Left hindlimb (tissue), 1 donor: ENCODE data around the gene TEAD3.
"Not testable (repeated sequence)": the region's sequence is repeated elsewhere in the genome, so short reads cannot be mapped to it uniquely, and the experiment has no call there.

Experiments used
- DNase-seq: peaks from one replicate; pipeline ENCODE4 v3.0.0-alpha.2; 2018

TEAD3 gene

DNA sequence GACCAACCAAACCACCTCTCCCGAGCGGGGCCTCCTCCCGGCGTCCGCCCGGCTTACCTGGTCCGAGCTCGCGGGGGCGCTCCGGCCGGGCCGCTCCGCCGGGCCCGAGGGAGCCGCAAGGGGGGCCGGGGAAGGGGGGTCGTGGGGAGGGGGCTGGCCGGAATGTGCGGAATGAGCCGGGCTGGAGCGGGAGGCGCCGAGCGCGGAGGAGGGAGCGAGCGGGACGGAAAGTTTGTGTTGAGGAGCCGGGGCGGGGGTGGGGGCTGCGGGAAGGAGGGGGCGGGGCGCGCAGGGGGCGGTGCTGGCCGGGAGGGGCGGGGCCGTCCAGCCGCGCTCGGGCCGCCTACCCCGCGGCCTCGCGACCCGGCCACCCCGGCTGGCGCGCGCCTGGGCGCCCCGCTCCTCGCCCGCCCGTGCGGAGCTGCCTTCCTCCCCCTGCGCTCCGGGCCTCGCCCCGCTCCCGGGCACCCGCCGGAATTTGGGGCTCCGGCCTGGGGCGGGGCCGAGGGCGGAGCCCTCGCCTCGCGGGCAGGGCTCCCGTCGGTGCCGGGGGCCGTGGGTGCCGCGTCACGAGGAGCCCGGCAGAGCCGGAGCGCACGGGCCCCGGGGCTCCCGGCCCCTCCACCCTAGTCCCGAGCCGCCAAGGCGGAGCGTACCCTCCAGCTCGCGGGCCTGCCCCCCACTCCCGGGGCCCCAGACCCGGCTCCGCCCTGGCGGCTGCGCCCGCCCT is at the start of gene TEAD3:
Gene TEAD3 (minus strand): TSS at position 239 of the 730 bp plus-strand sequence.
- peak; percentile 88 for DNase-seq

DNA sequence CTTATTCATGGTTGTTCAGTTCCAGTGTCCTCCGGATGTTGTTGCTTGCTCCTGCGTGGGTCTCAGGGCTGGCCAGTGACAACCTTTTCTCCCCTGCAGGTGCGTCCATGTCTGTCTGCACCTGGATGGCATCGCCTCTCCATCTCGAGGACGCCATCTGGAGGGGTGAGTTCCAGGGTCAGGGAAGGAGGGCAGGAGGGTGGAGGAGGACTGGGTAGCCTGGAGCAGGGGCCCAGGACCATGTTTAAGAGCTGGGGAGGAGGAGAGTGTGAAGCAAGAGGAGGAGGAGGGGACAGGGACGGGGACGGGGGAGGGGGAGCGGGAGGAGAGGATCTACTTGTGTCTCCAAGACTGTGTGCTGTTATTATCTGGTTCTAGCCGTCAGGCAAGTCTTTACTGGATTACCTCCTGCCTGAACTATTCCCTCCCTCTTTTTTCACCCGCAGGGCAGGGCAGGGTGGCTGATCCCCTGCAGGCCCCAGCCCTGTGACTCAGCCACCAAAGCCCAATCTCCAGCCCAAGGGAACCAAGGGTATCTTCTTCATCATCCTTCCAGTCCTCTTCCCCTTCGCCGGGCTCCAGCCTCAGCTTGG is 48.0 kb upstream of the TEAD3 start:
- DNase-seq = no peak

DNA sequence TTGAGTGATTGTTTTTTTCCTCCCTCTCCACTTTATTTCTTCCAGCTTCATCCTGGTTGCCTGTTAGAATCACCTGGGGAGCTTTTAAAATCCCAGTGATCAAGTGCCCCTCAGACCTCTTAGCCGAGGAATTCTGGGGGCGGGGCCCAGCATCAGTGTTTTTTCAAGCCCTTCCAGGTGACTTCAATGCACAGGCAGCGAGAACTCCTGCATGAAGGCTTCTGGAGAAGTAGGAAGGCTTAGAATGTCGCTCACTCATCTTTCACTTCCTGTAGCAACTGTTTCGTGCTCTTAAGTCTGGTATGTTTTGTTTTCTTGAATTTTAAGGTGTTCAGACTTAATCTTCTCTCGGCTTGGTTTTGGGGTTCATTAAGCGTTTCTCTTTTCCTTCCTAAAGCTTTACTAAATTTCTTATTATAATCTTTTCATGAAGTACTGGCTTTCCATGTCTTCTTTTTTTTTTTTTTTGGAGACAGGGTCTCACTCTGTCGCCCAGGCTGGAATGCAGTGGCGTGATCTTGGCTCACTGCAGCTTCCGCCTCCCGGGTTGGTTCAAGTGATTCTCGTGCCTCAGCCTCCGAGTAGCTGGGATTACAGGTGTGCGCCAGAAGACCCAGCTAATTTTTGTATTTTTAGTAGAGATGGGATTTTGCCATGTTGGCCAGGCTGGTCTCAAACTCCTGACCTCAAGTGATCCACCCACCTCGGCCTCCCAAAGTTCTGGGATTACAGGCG is 46.7 kb upstream of the TEAD3 start:
- DNase-seq = no peak

DNA sequence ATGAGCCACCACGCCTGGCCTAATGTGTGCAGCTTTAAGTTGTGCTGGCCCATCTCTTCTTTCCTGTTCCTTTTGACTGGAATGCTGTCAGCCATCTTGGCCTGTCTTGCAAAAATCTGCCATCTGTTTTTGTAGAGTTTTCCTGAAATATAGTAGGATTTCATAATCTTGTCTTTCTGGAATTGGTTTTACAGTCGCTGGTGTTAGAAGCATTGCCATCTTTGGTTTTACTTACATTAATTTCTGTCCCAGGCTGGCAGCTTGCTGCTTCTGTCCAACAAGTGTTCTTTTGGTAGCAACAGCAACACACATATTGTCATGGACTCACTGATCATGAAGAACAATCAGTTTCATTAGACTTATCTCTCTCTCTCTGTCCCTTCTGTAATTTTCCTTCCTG is 45.0 kb upstream of the TEAD3 start:
- no peak for DNase-seq

DNA sequence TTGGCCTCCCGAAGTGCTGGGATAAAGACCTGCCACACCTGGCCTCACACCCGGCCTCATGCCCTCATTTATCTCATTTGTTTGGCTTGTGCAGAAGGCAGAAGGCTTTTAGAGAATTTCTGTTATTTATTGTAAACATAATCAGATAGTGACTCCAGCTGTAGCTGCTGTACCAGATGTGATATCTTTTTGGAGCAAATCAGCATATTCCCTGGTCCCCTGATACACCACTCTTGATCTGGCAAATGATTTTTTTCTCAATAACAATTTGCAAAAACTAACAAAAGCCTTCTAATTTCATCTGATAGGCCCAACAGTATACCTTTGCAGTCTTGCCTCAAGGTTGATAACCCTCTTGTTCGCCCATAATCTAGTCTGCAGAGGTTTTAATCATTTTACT is 42.3 kb upstream of the TEAD3 start:
- no peak for DNase-seq

DNA sequence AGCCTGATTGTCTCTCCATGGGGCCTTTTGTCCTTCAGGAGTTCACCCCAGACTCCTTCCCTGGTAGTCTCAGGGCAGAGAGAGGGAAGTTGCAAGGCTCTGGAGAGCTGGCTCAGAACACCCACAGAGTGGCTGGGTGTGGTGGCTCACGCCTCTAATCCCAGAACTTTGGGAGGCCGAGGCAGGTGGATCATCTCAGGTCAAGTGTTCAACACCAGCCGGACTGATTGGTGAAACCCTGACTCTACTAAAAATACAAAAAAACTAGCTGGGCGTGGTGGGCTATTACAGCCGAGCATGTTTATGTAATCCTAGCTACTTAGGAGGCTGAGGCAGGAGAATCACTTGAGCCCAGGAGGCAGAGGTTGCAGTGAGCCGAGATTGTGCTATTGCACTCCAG is 39.0 kb upstream of the TEAD3 start:
- not testable (repeated sequence) for DNase-seq

DNA sequence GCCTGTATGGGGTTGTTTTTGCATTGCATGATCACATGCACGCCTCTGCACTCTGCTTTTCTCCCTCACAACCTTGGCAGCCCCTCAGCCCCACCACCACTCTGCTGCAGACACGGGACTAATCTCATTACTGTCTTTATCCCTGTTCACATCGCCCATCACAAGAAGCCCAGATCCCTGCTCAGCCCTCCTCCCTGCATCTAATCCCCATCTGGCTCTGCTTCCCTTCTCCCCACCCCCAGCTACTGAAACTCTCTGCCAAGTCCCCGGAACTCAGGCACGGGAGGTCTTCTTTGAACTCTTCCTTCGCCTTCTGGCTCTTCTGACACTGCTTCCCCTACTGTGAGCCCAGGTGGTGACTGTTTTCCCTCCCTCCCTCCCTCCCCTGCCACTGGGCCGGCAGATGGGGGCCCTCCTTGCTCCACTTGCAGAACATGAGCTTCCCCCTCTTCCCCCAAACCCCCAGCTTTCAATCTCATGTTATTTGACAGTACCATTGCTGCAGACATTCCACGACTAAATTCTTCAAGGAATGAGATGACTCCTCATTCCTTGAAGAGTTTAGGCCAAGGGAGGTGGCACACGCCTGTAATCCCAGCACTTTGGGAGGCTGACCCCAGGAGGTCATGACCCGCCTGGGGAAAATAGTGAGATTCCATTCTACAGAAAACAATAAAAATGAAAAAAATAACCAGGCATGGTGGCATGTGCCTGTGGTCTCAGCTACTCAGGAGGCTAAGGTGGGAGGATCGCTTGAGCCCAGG is 37.7 kb upstream of the TEAD3 start:
- peak; percentile 79 for DNase-seq

DNA sequence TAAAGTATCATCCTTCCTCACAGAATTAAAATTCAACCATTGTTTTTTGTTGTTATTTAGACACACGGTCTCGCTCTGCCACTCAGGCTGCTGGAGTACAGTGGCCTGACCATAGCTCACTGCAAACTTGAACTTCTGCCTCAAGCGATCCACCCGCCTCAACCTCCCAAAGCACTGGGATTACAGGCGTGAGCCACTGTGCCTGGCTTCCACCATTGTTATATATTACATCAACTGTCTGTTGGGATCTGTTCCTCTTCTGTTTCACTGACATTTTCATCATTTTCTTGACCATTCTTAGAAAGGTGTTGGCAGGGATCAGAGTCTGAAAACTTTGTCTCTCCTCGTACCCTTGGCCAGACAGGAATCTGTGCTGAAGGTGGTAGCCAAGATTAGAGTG is 37.1 kb upstream of the TEAD3 start:
- no peak for DNase-seq

DNA sequence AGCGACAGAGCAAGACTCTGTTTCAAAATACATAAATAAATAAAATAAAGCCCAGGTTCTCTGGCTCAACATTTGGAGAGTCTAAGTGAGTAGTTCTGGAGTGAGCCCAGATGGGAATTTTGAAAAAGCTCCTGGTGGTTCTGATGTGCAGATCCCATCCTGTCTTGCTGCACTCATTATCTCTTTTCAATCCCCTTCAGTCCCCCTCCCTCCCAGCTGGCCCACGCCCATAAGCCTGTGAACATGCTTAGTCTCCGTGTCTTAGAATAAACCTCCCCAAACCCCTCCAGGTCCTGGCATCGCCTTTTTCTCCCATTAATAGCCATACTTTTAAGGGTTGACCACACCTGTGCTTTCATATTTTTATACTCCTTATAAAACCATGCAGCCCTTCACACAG is 35.2 kb upstream of the TEAD3 start:
- no peak for DNase-seq

DNA sequence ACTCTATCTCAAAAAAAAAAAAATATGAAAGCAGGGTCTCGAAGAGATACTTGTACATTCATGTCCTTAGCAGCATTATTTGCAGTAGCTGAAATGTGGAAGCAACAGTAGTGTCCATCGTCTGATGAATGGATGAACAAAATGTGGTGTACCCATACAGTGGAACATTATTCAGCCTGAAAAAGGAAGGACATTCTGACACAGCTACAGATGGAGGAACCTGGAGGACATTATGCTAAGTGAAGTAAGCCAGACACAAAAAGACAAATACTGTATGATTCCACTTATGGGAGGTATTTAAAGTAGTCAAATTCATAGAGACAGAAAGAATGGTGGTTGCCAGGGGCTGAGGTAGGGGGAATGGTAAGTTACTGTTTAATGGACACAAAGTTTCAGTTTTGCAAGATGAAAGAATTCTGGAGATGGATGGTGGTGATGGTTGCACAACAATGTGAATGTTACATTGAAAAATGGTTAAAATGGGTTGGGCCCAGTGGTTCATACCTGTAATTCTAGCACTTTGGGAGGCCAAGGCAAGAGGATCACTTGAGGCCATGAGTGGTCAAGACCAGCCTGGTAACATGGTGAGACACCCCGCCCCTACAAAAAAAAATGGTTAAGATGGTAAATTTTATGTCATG is 27.6 kb upstream of the TEAD3 start:
- DNase-seq = no peak

DNA sequence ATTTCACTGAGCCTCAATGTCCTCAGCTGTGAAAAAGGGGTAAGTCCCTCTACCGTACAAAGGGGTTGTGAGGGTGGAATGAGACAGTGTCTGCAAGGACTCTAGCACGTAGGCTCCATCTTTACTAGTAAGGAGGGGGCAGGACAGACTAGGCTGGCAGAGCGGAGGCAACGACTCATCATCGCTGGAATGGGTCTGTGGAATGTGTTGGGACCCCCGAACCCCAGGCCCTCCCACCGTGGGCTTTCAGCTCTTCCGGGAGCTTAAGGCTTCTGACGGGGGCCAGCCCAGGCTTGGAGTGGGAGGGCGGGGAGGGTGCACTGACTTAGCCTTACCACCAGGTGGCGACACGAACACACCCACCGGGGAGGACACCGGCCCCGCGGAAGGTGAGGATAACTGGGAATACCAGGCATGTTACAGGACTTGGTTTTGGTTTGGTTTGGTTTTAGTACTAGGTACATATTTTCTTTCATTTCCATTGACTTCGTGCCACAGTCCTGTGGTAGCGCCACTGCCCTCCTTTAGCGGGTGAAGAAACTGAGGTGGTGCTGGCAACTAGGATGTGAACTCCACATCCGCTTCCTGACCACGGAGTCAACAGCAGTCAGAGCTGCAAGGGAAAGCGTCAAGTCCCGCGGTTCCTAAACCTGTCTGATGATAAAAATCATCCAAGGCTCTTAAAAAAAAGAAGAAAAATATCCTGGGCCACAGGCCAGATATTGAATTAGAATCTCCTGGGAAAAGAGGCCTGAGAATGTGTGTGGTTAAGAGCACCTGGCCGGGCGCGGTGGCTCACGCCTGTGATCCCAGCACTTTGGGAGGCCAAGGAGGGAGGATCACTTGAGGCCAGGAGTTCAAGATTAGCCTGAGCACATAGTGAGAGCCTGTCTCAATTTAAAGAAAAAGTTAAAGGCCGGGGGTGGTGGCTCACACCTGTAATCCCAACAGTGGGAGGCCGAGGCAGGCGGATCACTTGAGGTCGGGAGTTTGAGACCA is 26.1 kb upstream of the TEAD3 start:
- peak; percentile 79 for DNase-seq

DNA sequence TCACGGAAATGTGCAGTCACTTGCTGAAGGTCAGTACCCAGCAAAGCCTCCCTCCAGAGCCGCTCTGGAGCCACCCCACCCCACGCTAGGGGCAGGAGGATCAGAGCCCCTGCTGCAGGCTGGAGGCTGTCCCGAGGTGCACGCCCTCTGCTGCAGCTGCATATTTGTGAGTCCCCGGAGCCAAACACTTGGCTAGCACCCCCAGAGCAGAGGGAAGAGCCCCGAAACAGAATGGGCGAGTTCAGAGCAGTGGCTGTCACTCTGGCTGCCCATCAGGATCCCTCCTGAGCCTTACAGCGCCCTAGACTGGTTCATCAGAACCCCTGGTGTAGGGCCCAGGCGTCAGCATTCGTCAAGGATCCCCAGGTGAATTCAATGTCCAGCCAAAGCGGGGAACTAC is 25.3 kb upstream of the TEAD3 start:
- no peak for DNase-seq

DNA sequence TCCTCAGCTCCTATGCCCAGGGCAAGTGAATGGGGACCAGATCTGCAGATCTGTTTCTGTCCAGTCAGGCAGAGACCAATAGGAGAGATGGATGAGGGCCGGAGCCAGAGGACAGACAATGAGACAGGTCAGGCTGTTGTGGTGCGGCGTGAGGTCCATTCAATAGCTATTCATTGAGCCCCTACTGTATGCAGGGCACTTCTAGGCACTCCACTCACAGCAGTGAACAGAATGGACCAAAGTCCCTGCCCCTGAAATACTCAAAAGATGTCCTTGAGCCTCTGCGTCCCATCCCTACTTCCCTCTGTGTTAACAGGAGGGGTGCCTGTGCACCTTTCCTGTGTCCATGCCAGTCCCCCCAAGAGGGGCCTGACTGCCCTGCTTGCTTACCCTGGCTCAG is 24.4 kb upstream of the TEAD3 start:
- DNase-seq = no peak

DNA sequence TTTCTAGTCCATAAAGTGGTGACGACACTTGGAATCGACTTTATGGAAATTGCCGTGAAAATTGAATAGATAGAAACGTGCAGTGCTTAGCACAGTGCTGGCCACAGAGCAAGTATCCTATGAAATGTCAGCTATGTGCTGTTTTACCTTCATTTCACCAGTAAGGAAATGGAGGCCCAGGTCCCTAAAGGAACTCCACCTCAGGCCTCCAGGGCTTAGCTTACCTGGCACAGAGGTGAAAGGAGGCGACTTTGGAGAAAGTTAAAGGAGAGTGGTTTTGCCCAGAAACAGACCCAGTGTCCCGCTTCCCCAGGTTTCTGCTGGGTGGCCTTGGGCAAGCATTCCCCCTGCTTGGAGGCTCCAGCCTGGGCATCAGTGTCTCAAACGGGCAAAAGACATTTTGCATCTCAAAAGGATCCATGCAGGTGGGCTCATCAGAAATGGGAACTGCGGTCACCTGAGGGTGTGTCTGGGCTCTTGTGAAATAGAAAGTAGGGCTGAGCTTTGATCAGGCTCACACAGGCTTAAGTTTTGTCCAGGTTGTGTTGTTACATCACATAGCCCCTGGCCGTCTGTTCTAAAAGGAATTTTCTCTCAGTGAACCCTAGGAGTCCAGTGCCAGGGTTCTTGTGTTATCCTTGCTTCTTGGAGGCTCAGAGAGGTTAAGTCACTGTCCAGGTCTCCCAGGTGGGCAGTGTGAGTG is 22.6 kb upstream of the TEAD3 start:
- no peak for DNase-seq

DNA sequence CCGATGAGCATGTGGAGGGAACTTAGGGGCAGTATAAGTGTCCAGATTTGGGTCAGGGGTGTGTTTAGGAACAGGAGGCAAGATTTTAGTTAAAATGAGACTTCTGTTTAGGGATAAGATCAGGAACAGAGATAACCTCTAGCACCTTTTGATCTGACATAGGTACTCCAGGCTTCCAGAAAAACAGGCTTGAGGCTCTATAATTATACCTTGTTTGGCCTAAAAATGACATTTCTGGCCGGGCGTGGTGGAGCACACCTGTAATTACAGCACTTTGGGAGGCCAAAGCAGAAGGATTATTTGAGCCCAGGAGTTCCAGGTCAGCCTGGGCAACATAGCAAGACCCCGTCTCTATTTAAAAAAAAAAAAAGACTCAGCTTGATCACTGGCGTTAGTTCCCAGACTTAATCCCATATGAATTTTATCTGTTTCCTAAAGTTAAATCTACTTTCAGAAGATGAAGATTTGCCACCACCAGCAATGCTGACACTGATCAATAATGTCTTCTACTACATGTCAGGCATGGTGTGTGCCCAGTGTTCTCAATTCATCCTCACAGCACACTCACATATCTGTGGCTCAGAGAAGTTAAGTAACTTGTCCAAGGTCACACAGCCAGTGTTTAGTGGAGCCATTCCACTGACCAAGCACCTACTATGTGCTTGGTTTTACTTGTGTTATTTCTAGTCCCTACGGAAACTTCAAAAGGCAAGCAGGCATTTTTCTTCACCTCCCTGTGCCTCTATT is 21.9 kb upstream of the TEAD3 start:
- no peak for DNase-seq

DNA sequence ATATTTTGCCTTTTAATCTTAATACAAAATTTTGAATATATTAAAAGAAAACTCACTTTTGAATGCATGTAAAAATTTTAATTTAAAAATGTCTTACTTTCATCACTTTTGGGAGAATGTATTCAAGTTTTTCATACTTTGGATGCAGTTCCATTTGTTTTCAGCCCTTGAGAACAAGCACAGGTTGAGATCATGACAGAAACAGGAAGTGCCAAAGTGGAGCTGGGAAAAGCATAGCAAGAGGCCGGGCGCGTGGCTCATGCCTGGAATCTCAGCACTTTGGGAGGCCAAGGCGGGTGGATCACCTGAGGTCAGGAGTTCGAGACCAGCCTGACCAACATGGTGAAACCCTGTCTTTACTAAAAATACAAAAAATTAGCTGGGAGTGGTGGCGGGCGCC is 21.1 kb upstream of the TEAD3 start:
- DNase-seq = not testable (repeated sequence)

DNA sequence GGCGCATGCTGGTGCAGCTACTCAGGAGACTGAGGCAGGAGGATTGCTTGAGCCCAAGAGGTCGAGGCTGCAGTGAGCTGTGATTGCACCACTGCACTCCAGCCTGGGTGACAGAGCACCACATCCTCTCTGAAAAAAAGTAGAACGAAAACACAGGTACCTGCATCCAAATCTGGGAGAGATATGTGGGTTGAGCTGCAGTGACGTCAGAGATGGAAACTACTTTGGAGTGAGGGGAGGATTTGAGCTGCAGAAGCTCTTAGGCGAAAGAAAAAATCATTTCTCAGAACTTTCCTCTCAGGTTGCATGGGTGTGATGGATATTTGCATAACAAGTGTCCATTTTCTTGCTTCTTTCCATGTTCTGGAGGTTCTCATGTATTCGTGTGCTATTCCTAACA is 19.8 kb upstream of the TEAD3 start:
- no peak for DNase-seq

DNA sequence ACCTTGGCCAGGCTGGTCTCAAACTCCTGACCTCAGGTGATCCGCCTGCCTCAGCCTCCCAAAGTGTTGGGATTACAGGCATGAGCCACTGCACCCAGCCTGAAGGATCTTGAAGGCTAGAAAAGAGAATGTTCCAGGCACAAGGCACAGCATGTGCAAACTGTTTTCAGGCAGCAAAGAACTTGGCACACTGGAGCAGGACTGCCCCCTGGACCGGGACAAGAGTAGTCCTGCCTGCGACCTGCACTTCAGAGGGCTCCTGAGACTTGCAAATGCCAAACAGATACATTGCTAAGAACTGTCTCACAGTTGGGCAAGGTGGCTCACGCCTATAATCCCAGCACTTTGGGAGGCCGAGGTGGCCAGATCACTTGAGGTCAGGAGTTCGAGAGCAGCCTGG is 19.1 kb upstream of the TEAD3 start:
- DNase-seq = not testable (repeated sequence)

DNA sequence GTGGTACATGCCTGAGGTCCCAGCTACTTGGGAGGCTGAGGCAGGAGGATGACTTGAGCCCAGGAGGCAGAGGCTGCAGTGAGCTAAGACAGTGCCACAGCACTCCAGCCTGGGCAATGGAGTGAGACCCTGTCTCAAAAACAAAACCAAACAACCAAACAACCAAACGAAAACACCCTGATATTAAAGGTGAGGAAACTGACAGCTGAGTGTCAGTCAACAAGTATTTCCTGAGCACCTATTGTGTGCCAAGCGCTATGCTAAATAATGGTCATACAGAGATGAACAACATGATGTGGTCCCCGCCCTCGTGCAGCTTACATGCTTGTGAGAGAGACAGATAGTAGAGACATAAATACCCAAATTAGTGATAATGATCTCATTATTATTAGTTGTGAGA is 17.7 kb upstream of the TEAD3 start:
- DNase-seq = no peak

DNA sequence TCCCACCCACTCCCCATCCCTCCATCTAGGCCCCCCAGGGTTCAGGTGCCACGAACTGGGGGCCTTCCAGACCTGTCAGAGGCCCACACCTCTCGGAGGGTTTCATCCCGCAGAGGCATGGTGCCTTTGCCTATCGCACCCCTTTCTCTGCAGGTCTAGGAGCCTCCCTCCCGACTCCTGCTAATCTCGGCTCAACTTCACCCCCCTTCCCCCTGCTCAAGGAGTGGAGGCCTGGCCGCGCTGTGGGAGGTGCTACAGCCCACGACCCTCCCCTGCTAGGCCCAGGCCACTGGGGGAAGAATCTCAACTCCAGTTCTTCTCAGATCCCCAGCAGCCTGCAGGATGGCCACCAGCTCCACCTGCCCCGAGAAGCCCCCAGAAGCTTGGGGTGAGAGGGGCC is 15.9 kb upstream of the TEAD3 start, which contains the start of gene TULP1:
Gene TULP1 (minus strand): TSS at position 157 of the 400 bp plus-strand sequence. CDS start 38 bp downstream, at position 119.
- no peak for DNase-seq
